Nucleus accumbens (tissue), 56 donors: Measurements from ENCODE around the gene RPS5.
A peak's percentile ranks its signal among the peaks of the same experiment; 100 is the strongest.
"Not testable (repeated sequence)": the region's sequence is repeated elsewhere in the genome, so short reads cannot be mapped to it uniquely, and the experiment has no call there.

Experiments used
- DNase-seq, 56 donors: peaks; one replicate each; lab custom pipeline; 2025; lab: John Stamatoyannopoulos, UW

Gene RPS5

GRCh38 chr19:58400916-58401839 is 14.1 kb downstream of the RPS5 start:
- peak; percentile 65 to 100 (median 98) for DNase-seq

- no peak for DNase-seq
Measured at GRCh38 chr19:58401840-58402421, 14.9 kb downstream of the RPS5 start.

GRCh38 chr19:58403920-58404478 is 16.9 kb downstream of the RPS5 start:
- not testable (repeated sequence) for DNase-seq

GRCh38 chr19:58406818-58407657 is 20.0 kb downstream of the RPS5 start:
- DNase-seq: no peak

- peak in 1 of 56 donors; percentile 47 for DNase-seq
Measured at GRCh38 chr19:58407658-58408151, 20.6 kb downstream of the RPS5 start.

- DNase-seq: peak; percentile 49 to 98 (median 93)
Measured at GRCh38 chr19:58408152-58409009, 21.3 kb downstream of the RPS5 start, which contains the start of gene ZNF584. TSS of gene ZNF584 (plus strand) at chr19:58408649. CDS start at chr19:58409148, 499 bp downstream.

GRCh38 chr19:58409010-58409790 is 22.1 kb downstream of the RPS5 start:
- peak in 9 of 56 donors; percentile 6 to 44 (median 32) for DNase-seq

- no peak for DNase-seq
Measured at GRCh38 chr19:58416604-58417003, 29.5 kb downstream of the RPS5 start.

GRCh38 chr19:58417071-58417470 is 30.0 kb downstream of the RPS5 start:
- DNase-seq: no peak

GRCh38 chr19:58428617-58429016 is 41.5 kb downstream of the RPS5 start:
- no peak for DNase-seq

- DNase-seq: no peak
Measured at GRCh38 chr19:58429745-58430144, 42.7 kb downstream of the RPS5 start.

- DNase-seq: no peak
Measured at GRCh38 chr19:58434217-58434616, 47.1 kb downstream of the RPS5 start.

- peak; percentile 61 to 100 (median 99) for DNase-seq
Measured at GRCh38 chr19:58439576-58440554, 52.8 kb downstream of the RPS5 start, which contains the start of gene ZNF132. TSS of gene ZNF132 (minus strand) at chr19:58440153. CDS start at chr19:58439821, 332 bp downstream.

- DNase-seq: peak in 7 of 56 donors; percentile 25 to 47 (median 32)
Measured at GRCh38 chr19:58440556-58440955, 53.5 kb downstream of the RPS5 start.

GRCh38 chr19:58442986-58443385 is 55.9 kb downstream of the RPS5 start:
- not testable (repeated sequence) for DNase-seq
